HEK293T (cell line): ENCODE results near the gene LOXL3.

Source experiments
- ARNT ChIP-seq: fragments of 450-650 bp; IDR thresholded peaks from 2 replicates; pipeline ENCODE4 v1.6.1; 2017; ENCODE audit warnings: mild to moderate bottlenecking
- FOXK2 ChIP-seq: fragments of 450-650 bp; IDR thresholded peaks from 2 replicates; pipeline ENCODE4 v1.6.1; 2016; ENCODE audit warnings: mild to moderate bottlenecking
- SP1 ChIP-seq: fragments of 450-650 bp; IDR thresholded peaks from 2 replicates; pipeline ENCODE4 v1.6.1; 2017
- ZNF384 ChIP-seq: fragments of 450-650 bp; IDR thresholded peaks from 2 replicates; pipeline ENCODE4 v1.6.1; 2016

DNA sequence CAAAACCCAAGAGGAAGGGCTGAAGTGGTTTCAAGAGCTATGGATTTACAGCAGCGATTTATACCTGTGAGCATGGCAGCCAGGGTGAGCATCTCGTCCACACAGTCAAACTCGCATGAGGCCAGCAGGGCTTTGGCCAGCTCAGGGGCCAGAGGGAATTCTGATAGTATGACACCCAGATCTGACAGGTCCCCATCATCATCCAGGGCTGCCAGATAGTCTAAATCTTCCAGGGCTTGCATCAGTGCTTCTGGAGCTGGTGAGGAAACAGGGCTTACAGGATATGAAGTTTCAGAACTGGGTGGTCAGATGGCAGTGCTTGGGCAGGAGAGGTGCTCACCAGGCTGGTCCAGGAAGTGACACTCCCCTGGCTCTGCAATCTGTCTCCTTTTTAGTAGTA, 31.2 kb downstream of the LOXL3 start:
- TF ChIP-seq ARNT (no peak), FOXK2 (no peak), SP1 (no peak), ZNF384 (no peak)
